HEK293 (cell line): ENCODE measurements around the gene ITGA3.

Source experiments
- CTCF ChIA-PET: fragments of 350-600 bp; formaldehyde crosslinking; extraction: SDS; loops from one replicate; lab custom pipeline; 2021; ENCODE audit warnings: antibody characterized with exemption; lab: Yijun Ruan, JAX
- POLR2A ChIA-PET: fragments of 300-600 bp; formaldehyde crosslinking; extraction: SDS; loops from one replicate; lab custom pipeline; 2020; ENCODE audit warnings: antibody characterized with exemption, inconsistent platforms; lab: Yijun Ruan, JAX
- H3K27ac ChIP-seq: fragments of 200-500 bp; sonication (Bioruptor generic); 2 replicates; pipeline ENCODE4 v1.5.1; 2014; ENCODE audit warnings: low read depth, low read length, control low read depth, inconsistent platforms; ENCODE audit errors: extremely low read depth
- H3K36me3 ChIP-seq, 2 experiments: fragments of 200-500 bp in 1 of 2; sonication (Bioruptor generic) in 1 of 2; 1 replicate in 1 of 2; 2 replicates in 1 of 2; pipeline ENCODE4 v1.5.1; 2014 to 2017; ENCODE audit warnings: inconsistent platforms in 2 of 2, low read length in 2 of 2; ENCODE audit not compliant: control insufficient read depth in 2 of 2, insufficient read depth in 1 of 2
- H3K4me1 ChIP-seq: fragments of 200-500 bp; sonication (Bioruptor generic); 2 replicates; pipeline ENCODE4 v1.5.1; 2014; ENCODE audit warnings: mild to moderate bottlenecking, low read length, inconsistent platforms; ENCODE audit not compliant: control insufficient read depth, insufficient read depth
- H3K4me3 ChIP-seq: 2 replicates; pipeline ENCODE4 v1.5.1; 2011; ENCODE audit warnings: low read depth, mild to moderate bottlenecking, control low read depth, low read length, moderate library complexity
- H3K9me3 ChIP-seq: fragments of 200-500 bp; sonication (Bioruptor generic); 2 replicates; pipeline ENCODE4 v1.5.1; 2014; ENCODE audit warnings: low read depth, low read length, inconsistent platforms; ENCODE audit not compliant: control insufficient read depth, insufficient read depth
- GLIS1 ChIP-seq: fragments of 450-650 bp; formaldehyde crosslinking; IDR thresholded peaks from 2 replicates; pipeline ENCODE4 v1.5.1; 2016; ENCODE audit warnings: missing biosample characterization, missing genetic modification characterization
- KLF10 ChIP-seq: fragments of 450-650 bp; IDR thresholded peaks from 2 replicates; pipeline ENCODE4 v1.5.1; 2018; ENCODE audit warnings: missing biosample characterization, mild to moderate bottlenecking, missing genetic modification characterization
- KLF16 ChIP-seq: fragments of 450-650 bp; formaldehyde crosslinking; IDR thresholded peaks from 2 replicates; pipeline ENCODE4 v1.5.1; 2017; ENCODE audit warnings: missing biosample characterization, missing genetic modification characterization
- TRIM28 ChIP-seq: IDR thresholded peaks from 2 replicates; pipeline ENCODE4 v1.6.1; 2011; ENCODE audit warnings: low read length, control low read depth, borderline replicate concordance
- WT1 ChIP-seq: fragments of 450-650 bp; formaldehyde crosslinking; IDR thresholded peaks from 2 replicates; pipeline ENCODE4 v1.5.1; 2016; ENCODE audit warnings: missing biosample characterization, missing genetic modification characterization
- YY1 ChIP-seq: fragments of 450-650 bp; formaldehyde crosslinking; IDR thresholded peaks from 2 replicates; pipeline ENCODE4 v1.5.1; 2018; ENCODE audit warnings: missing biosample characterization, missing genetic modification characterization
- ZBTB1 ChIP-seq: fragments of 450-650 bp; formaldehyde crosslinking; IDR thresholded peaks from 2 replicates; pipeline ENCODE4 v1.5.1; 2016; ENCODE audit warnings: missing biosample characterization, missing genetic modification characterization
- ZBTB17 ChIP-seq: fragments of 450-650 bp; formaldehyde crosslinking; IDR thresholded peaks from 2 replicates; pipeline ENCODE4 v1.5.1; 2016; ENCODE audit warnings: missing biosample characterization, missing genetic modification characterization
- ZIC2 ChIP-seq: fragments of 450-650 bp; formaldehyde crosslinking; IDR thresholded peaks from 2 replicates; pipeline ENCODE4 v1.5.1; 2016; ENCODE audit warnings: missing biosample characterization, missing genetic modification characterization
- ZNF221 ChIP-seq: fragments of 450-650 bp; formaldehyde crosslinking; IDR thresholded peaks from 2 replicates; pipeline ENCODE4 v1.5.1; 2017; ENCODE audit warnings: missing biosample characterization, missing genetic modification characterization, borderline replicate concordance
- ZNF223 ChIP-seq: fragments of 450-650 bp; formaldehyde crosslinking; IDR thresholded peaks from 2 replicates; pipeline ENCODE4 v1.5.1; 2016; ENCODE audit warnings: missing biosample characterization, missing genetic modification characterization
- ZNF302 ChIP-seq: fragments of 450-650 bp; formaldehyde crosslinking; IDR thresholded peaks from 2 replicates; pipeline ENCODE4 v1.5.1; 2016; ENCODE audit warnings: missing biosample characterization, missing genetic modification characterization, low read depth
- ZNF350 ChIP-seq: fragments of 450-650 bp; formaldehyde crosslinking; IDR thresholded peaks from 2 replicates; pipeline ENCODE4 v1.5.0; 2017; ENCODE audit warnings: missing biosample characterization, mild to moderate bottlenecking, missing genetic modification characterization
- ZNF433 ChIP-seq: fragments of 450-650 bp; formaldehyde crosslinking; IDR thresholded peaks from 2 replicates; pipeline ENCODE4 v1.5.1; 2016; ENCODE audit warnings: missing biosample characterization, missing genetic modification characterization, low read depth
- ZNF610 ChIP-seq: fragments of 450-650 bp; formaldehyde crosslinking; IDR thresholded peaks from 2 replicates; pipeline ENCODE4 v1.5.1; 2016; ENCODE audit warnings: missing biosample characterization, missing genetic modification characterization, borderline replicate concordance
- ZNF692 ChIP-seq: fragments of 450-650 bp; formaldehyde crosslinking; IDR thresholded peaks from 2 replicates; pipeline ENCODE4 v1.5.1; 2016; ENCODE audit warnings: missing biosample characterization, missing genetic modification characterization
- TF ChIP-seq, protein P1 (sequence below): fragments of 450-650 bp; formaldehyde crosslinking; IDR thresholded peaks from 2 replicates; pipeline ENCODE4 v1.5.1; 2016; ENCODE audit warnings: missing biosample characterization, missing genetic modification characterization

The ITGA3 gene

DNA sequence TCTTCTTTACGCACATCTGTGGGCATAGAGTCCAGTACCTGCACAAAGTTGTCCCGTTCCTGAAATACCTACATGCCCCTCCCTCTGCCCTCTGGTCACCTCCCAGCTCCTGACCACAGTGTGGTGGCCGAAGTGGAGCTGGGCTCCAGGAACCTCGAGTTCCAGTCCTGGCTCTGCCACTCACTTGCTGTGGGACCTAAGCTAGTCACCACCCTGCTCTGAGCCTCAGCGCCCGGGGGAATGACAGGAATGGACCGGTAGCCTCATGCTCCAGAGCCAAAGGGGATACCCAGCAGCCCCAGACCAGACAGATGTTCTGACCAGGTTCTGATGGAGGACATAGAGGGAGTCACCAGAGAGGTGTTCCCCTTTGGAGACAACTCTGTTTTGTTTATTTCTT, 26.7 kb upstream of the ITGA3 start:
- Histone ChIP-seq H3K36me3 (no peaks in the 10 kb centered on the region), H3K27ac (no peak overlapping the region), H3K9me3 (no peaks in the 10 kb centered on the region), H3K4me1 (no peaks in the 10 kb centered on the region), H3K4me3 (no peak overlapping the region)
- ChIA-PET POLR2A (no interaction called here), CTCF (interaction anchor here (0.7 to 8.9 kb wide), 5 partner anchors 27 to 63 kb away, joined by 3 to 171 read pairs (median 74); partner anchors contain the start of genes ITGA3 and PDK2)
- TF ChIP-seq ZNF221 = no peak

- ChIA-PET CTCF (interaction anchor here (0.6 to 8.9 kb wide), 6 partner anchors 12 to 61 kb away, joined by 3 to 171 read pairs (median 3); partner anchors contain the start of gene ITGA3), POLR2A (no interaction called here)
- TF ChIP-seq ZNF223 (tag by site-specific recombination) = no peak
- no peak for TF ChIP-seq ZNF692 (tag by site-specific recombination)
- TF ChIP-seq ZNF350 (tag by site-specific recombination) = no peak
- no peak for TF ChIP-seq ZNF221
- TF ChIP-seq YY1 (tag by site-specific recombination) = no peak
- no peak for TF ChIP-seq KLF16 (tag by site-specific recombination)
Measured at GRCh38 chr17:50033316-50033715, 22.6 kb upstream of the ITGA3 start.

DNA sequence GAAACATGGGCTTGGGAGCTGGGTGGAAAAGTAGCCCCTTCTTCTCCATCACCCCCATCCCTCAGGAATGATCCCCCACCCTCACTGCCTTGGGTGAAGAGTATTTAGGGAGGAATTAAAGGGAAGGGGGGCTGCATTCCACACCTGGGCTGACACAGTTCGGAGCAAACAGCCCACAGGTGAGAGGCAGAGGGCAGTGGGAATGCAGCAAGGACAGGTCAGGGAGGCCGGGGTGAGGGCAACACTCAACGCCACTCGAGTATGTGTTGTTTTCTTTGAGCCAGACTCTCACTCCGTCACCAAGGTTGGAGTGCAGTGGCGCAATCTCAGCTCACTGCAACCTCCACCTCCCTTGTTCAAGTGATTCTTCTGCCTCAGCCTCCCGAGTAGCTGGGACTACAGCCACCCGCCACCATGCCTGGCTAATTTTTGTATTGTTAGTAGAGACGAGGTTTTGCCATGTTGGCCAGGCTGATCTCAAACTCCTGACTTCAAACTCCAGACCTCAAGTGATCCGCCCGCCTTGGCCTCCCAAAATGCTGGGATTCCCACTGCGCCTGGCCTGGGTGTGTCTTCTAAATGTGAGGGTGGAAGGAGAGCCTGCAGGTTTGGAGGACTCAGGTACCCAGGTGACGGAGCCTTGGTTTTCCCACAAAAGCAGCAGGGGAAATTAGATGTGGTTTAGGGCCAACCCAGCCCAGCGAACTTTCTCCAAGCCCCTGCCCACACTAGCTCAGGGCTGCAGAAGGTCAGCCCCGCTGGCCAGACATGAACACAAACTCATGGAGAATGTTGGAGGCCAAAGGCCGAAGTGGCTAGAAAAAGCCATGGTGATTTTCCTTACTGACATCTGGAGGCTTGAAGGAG, 21.2 kb upstream of the ITGA3 start:
- ChIA-PET CTCF (interaction anchor here (0.6 to 2.5 kb wide), 7 partner anchors 8 to 137 kb away, joined by 3 to 24 read pairs (median 5); no protein-coding TSS in a partner anchor), POLR2A (no interaction called here)

More at GRCh38 chr17:50033316-50033715, 22.6 kb upstream of the ITGA3 start:
- Histone ChIP-seq H3K4me1 (no peaks in the 10 kb centered on the region), H3K9me3 (no peaks in the 10 kb centered on the region), H3K4me3 (no peak overlapping the region), H3K27ac (no peak overlapping the region), H3K36me3 (no peaks in the 10 kb centered on the region)

GRCh38 chr17:50035421-50035879, 20.5 kb upstream of the ITGA3 start:
- no peaks in the 10 kb centered on the region for H3K9me3 ChIP-seq

More for the DNA sequence above, 21.2 kb upstream of the ITGA3 start:
- no peak for TF ChIP-seq ZNF433 (tag by site-specific recombination)
- no peak for TF ChIP-seq ZNF302 (tag by site-specific recombination)
- TF ChIP-seq KLF10 = no peak
- no peak for TF ChIP-seq TRIM28
- TF ChIP-seq ZBTB17 (tag by site-specific recombination) = no peak
- no peak for TF ChIP-seq ZBTB1 (tag by site-specific recombination)
- TF ChIP-seq WT1 = no peak
- TF ChIP-seq, protein P1, sequence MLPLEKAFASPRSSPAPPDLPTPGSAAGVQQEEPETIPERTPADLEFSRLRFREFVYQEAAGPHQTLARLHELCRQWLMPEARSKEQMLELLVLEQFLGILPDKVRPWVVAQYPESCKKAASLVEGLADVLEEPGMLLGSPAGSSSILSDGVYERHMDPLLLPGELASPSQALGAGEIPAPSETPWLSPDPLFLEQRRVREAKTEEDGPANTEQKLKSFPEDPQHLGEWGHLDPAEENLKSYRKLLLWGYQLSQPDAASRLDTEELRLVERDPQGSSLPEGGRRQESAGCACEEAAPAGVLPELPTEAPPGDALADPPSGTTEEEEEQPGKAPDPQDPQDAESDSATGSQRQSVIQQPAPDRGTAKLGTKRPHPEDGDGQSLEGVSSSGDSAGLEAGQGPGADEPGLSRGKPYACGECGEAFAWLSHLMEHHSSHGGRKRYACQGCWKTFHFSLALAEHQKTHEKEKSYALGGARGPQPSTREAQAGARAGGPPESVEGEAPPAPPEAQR (tag by site-specific recombination) = no peak
- TF ChIP-seq ZNF610 = no peak
- no peak overlapping the region for H3K4me3 ChIP-seq
- no peaks in the 10 kb centered on the region for H3K36me3 ChIP-seq
- H3K9me3 ChIP-seq = no peaks in the 10 kb centered on the region
- H3K27ac ChIP-seq = no peak overlapping the region
- H3K4me1 ChIP-seq = no peaks in the 10 kb centered on the region

More at GRCh38 chr17:50035421-50035879, 20.5 kb upstream of the ITGA3 start:
- no peaks in the 10 kb centered on the region for H3K36me3 ChIP-seq
- CTCF ChIA-PET = interaction anchor here (0.5 to 2.5 kb wide), 6 partner anchors 9 to 213 kb away, joined by 3 to 24 read pairs (median 6); no protein-coding TSS in a partner anchor
- TF ChIP-seq ZIC2 (tag by site-specific recombination) = peak; percentile 100
- TF ChIP-seq ZBTB1 (tag by site-specific recombination) = no peak
- TF ChIP-seq GLIS1 = peak; percentile 90
- TF ChIP-seq, all 188 proteins: peak for 2
- Histone ChIP-seq H3K27ac (no peak overlapping the region), H3K4me1 (no peaks in the 10 kb centered on the region), H3K4me3 (no peak overlapping the region)
- POLR2A ChIA-PET = no interaction called here
